ENCODE data around the gene LSM4. TPM values are rescaled to one million over a fixed set of nuclear protein-coding genes. Genes with fewer than 3 reads are reported as not detected.

LSM4 gene
- total and polyA plus RNA-seq, 2 of the 13 experiments (the other 11 are each of a cell fraction or from before 2014, with no cell fraction given): 65.8 to 166 TPM

GRCh38 chr19:18345296-18345695 lies 22.4 kb upstream of the LSM4 start:
- Histone ChIP-seq H3K36me3 (replicated peaks in 1 of 2; ENCODE audit: control insufficient read depth in 1 of 2, insufficient read depth in 2 of 2, low read length in 2 of 2) (peaks cover 12 to 34% of the 10 kb centered on the region in 2 experiments; a peak in 4 of 5 replicates), H3K27me3 (ENCODE audit: control insufficient read depth in 1 of 2, insufficient read depth in 2 of 2, low read length in 2 of 2) (no peaks in the 10 kb centered on the region), H3K79me2 (ENCODE audit: insufficient read depth, low read length) (peaks cover 16% of the 10 kb centered on the region), H4K20me1 (ENCODE audit: insufficient read depth, low read length) (peaks cover 7% of the 10 kb centered on the region), H3K9ac (ENCODE audit: insufficient read depth, low read depth, low read length) (no peak overlapping the region), H3K9me3 (ENCODE audit: low read length) (no peaks in the 10 kb centered on the region), H3K27ac (ENCODE audit: extremely low read length, insufficient read depth, low read length) (no peak overlapping the region), H2AFZ (ENCODE audit: low read length) (no peak overlapping the region), H3K4me2 (ENCODE audit: low read depth, low read length) (no peak overlapping the region), H3K4me3 (replicated peaks in 1 of 3; ENCODE audit: insufficient read depth in 1 of 3, low read depth in 2 of 3, low read length in 3 of 3) (no peak overlapping the region), H3K4me1 (ENCODE audit: insufficient read depth, low read length) (peaks cover 31% of the 10 kb centered on the region)
- TF ChIP-seq ZNF256 (CRISPR knock-in tag; conservative IDR thresholded peaks at IDR 0.05) (no peak), ZNF121 (CRISPR knock-in tag; IDR thresholded peaks at IDR 0.05) (0 out of 2 replicates have a peak, but pooled peaks have one; percentile 37), KLF6 (CRISPR knock-in tag; IDR thresholded peaks at IDR 0.05) (no peak), ZNF746 (CRISPR knock-in tag; IDR thresholded peaks at IDR 0.05) (no peak)
- FAIRE-seq (no peak), ATAC-seq (no peak), DNase-seq (ENCODE audit: low spot score) (no peak)
- 95% methylated on average over 6 of the region's 6 CpGs for WGBS (ENCODE audit: low lambda C conversion rate)
- in situ Hi-C loops (cut with HindIII; ENCODE audit: extremely low pct_ligation_motif_present, low pct_unique_long_range_greater_than_20kb) (loop anchor here (10.0 kb wide), 1 partner anchor 60 kb away; no protein-coding TSS in a partner anchor), intact Hi-C loops (cut with micrococcal nuclease; ENCODE audit: unreplicated experiment) (loop anchor here (5.0 kb wide), 2 partner anchors 42 to 57 kb away; partner anchors contain the start of gene GDF15)
- CTCF ChIA-PET (ENCODE audit: low intra/inter-chr PET ratio, low total read pairs): no interaction called here
- POLR2A ChIA-PET: interaction anchor here (1.1 kb wide), 1 partner anchor 17 kb away, joined by 3 read pairs; no protein-coding TSS in a partner anchor
- no TSS peak for BruUV-seq (replicated peaks)

- Histone ChIP-seq H3K27ac (ENCODE audit: extremely low read length, insufficient read depth, low read length) (no peak overlapping the region), H2AFZ (ENCODE audit: low read length) (no peak overlapping the region), H3K4me1 (ENCODE audit: insufficient read depth, low read length) (peaks cover 32% of the 10 kb centered on the region), H3K9ac (ENCODE audit: insufficient read depth, low read depth, low read length) (no peak overlapping the region), H3K27me3 (ENCODE audit: control insufficient read depth in 1 of 2, insufficient read depth in 2 of 2, low read length in 2 of 2) (no peaks in the 10 kb centered on the region), H3K36me3 (replicated peaks in 1 of 2; ENCODE audit: control insufficient read depth in 1 of 2, insufficient read depth in 2 of 2, low read length in 2 of 2) (peaks cover 9 to 33% of the 10 kb centered on the region in 2 experiments; a peak in 4 of 5 replicates), H4K20me1 (ENCODE audit: insufficient read depth, low read length) (peaks cover 7% of the 10 kb centered on the region), H3K79me2 (ENCODE audit: insufficient read depth, low read length) (peaks cover 16% of the 10 kb centered on the region), H3K4me3 (replicated peaks in 1 of 3; ENCODE audit: insufficient read depth in 1 of 3, low read depth in 2 of 3, low read length in 3 of 3) (no peak overlapping the region), H3K4me2 (ENCODE audit: low read depth, low read length) (no peak overlapping the region), H3K9me3 (ENCODE audit: low read length) (no peaks in the 10 kb centered on the region)
- FAIRE-seq (no peak), ATAC-seq (no peak), DNase-seq (ENCODE audit: low spot score) (no peak)
- POLR2A ChIA-PET: interaction anchor here (1.1 kb wide), 1 partner anchor 16 kb away, joined by 3 read pairs; no protein-coding TSS in a partner anchor
- in situ Hi-C loops (cut with HindIII; ENCODE audit: extremely low pct_ligation_motif_present, low pct_unique_long_range_greater_than_20kb): loop anchor here (10.0 kb wide), 1 partner anchor 60 kb away; no protein-coding TSS in a partner anchor
- TF ChIP-seq RBFOX2 (IDR thresholded peaks at IDR 0.05; ENCODE audit: low read depth, low read length) (peak; percentile 20; the same call in 1 of the 2 replicates), ZBTB4 (CRISPR knock-in tag; IDR thresholded peaks at IDR 0.05; ENCODE audit: borderline replicate concordance) (no peak)
- intact Hi-C loops (cut with micrococcal nuclease; ENCODE audit: unreplicated experiment): no loop called here
- no TSS peak for BruUV-seq (replicated peaks)
- 93% methylated on average over 13 of the region's 13 CpGs for WGBS (ENCODE audit: low lambda C conversion rate)
- CTCF ChIA-PET (ENCODE audit: low intra/inter-chr PET ratio, low total read pairs): no interaction called here
Observed at GRCh38 chr19:18344582-18344950, 21.7 kb upstream of the LSM4 start.
